AG09309 (cell line): ENCODE measurements around the gene BRPF1.

ENCODE experiments used
- DNase-seq: peaks from one replicate; pipeline ENCODE4 v3.0.0-alpha.2; 2010; ENCODE audit warnings: low read depth
- H3K4me3 ChIP-seq: 2 replicates; pipeline ENCODE4 v1.5.1; 2011; ENCODE audit warnings: mild to moderate bottlenecking, low read depth, low read length, moderate library complexity; ENCODE audit not compliant: control insufficient read depth
- TF ChIP-seq, protein P1 (sequence below): IDR thresholded peaks from 2 replicates; pipeline ENCODE4 v1.5.1; 2011; ENCODE audit warnings: mild to moderate bottlenecking, low read depth, low read length, inconsistent platforms; ENCODE audit not compliant: insufficient read depth, control insufficient read depth; ENCODE audit errors: missing control alignments

Gene BRPF1

DNA sequence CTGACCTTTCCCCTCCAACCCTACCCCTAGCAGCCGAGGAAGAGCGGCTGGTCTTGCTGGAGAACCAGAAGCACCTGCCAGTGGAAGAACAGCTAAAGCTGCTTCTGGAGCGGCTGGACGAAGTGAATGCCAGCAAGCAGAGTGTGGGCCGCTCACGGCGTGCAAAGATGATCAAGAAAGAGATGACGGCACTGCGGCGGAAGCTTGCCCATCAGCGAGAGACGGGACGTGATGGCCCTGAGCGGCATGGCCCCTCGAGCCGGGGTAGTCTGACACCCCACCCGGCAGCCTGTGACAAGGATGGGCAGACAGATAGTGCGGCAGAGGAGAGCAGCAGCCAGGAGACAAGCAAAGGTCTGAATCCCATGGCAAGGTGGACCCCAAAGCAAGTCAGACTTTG lies 12.0 kb downstream of the BRPF1 start:
- no peak for DNase-seq
- TF ChIP-seq, protein P1, sequence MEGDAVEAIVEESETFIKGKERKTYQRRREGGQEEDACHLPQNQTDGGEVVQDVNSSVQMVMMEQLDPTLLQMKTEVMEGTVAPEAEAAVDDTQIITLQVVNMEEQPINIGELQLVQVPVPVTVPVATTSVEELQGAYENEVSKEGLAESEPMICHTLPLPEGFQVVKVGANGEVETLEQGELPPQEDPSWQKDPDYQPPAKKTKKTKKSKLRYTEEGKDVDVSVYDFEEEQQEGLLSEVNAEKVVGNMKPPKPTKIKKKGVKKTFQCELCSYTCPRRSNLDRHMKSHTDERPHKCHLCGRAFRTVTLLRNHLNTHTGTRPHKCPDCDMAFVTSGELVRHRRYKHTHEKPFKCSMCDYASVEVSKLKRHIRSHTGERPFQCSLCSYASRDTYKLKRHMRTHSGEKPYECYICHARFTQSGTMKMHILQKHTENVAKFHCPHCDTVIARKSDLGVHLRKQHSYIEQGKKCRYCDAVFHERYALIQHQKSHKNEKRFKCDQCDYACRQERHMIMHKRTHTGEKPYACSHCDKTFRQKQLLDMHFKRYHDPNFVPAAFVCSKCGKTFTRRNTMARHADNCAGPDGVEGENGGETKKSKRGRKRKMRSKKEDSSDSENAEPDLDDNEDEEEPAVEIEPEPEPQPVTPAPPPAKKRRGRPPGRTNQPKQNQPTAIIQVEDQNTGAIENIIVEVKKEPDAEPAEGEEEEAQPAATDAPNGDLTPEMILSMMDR: no peak
- no peak overlapping the region for H3K4me3 ChIP-seq

DNA sequence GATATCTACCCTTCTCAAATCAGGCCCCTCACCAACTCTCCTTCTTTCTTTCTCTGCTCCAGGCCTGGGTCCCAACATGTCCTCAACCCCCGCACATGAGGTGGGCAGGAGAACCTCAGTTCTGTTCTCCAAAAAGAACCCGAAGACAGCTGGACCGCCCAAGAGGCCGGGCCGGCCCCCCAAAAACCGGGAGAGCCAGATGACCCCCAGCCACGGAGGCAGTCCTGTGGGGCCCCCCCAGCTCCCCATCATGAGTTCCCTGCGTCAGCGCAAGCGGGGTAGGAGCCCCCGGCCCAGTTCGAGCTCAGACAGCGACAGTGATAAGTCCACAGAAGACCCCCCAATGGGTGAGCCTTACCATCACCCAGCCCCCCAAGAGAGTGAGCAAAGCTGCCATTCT lies 12.6 kb downstream of the BRPF1 start:
- H3K4me3 ChIP-seq: no peak overlapping the region
- DNase-seq: no peak
- TF ChIP-seq, protein P1: no peak

DNA sequence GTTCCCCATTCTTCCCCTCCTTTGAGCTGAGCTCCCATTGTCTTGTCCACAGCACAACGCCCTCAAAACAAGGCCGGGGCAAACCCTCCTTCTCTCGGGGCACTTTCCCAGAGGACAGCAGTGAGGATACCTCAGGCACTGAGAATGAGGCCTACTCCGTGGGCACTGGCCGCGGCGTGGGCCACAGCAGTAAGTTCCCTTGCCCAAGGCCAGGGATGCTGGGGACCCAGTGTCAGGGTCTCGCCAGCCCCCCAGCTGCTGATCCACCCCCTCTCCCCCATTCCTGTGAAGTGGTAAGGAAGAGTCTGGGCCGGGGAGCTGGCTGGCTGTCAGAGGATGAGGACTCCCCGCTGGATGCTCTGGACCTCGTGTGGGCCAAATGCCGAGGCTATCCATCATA lies 14.0 kb downstream of the BRPF1 start:
- TF ChIP-seq, protein P1: no peak
- DNase-seq: no peak
- no peak overlapping the region for H3K4me3 ChIP-seq

DNA sequence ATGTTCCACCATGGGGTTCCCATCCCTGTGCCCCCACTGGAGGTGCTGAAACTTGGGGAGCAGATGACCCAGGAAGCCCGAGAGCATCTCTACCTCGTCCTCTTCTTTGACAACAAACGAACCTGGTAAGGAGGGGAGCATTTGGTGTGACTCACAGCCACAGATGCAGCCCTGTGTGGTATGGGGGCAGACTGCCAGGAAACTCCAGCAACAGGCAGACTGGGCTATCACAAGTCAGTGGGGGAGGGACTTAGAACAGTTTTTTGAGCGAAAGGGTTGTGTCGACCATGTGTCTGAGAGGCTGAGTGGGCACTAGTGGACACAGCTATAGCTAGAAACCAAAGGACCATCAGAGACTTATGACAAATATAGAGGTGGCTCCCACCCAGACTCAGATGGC lies 14.8 kb downstream of the BRPF1 start:
- peak; percentile 50 for DNase-seq
- no peak overlapping the region for H3K4me3 ChIP-seq

DNA sequence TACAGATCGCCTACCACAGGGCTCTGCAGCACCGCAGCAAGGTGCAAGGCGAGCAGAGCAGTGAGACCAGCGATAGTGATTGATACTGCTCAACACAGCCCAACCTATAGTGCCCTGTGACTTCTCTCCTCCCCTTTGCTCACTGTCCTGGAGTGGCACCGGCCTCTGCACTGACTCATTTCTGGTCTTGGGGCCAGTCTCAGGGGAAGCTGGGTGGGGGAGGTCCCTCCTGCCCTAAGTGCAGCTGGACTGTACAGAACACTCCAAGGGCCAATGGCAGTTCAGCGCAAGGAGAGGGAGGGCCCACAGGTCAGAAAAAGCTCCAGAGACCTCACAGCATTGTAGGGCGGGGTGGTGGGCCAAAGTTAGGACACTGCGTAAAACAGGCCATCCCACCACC lies 15.7 kb downstream of the BRPF1 start:
- DNase-seq: no peak
- TF ChIP-seq, protein P1: no peak
- H3K4me3 ChIP-seq: no peak overlapping the region

More for the DNA sequence above, 14.8 kb downstream of the BRPF1 start:
- TF ChIP-seq, protein P1: no peak

DNA sequence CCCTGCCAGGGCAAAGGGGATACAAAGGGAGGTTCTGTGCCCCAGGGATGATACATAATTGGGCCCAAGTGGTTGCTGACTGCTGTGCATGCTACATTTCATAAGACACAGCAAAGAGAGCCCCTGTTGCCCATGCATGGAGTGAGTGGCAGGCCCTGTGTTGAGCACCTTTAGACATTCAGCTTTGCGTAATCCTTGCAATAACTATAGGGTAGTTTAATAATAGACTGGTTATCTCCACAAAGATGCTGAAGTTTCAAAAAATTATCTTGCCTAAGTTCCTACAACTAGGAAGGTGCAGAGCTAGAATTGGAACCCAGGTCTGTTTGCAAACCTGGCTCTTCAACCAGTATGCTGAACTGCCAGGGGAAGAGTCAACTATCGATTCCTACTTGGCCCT lies 16.5 kb downstream of the BRPF1 start:
- no peak overlapping the region for H3K4me3 ChIP-seq
- DNase-seq: no peak

DNA sequence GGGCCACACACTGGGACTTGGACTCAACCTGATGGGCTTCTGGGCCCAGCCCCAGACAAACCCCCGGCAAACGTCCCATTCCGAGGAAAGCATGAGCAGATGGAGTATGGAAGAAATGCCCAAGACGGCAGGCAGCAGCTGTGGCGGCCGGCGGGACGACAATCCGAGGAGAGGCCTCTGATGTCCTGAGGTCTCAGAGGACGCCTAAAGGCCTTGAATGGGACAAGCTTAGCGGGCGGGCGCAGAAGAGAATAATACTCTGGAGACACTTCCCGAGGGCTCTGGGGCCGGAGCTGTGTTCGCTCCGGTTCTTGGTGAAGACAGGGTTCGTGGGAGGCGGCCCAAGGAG lies 17.7 kb downstream of the BRPF1 start:
- TF ChIP-seq, protein P1: no peak
- DNase-seq: no peak
- H3K4me3 ChIP-seq: peak overlapping the region; percentile 45

More for the DNA sequence above, 16.5 kb downstream of the BRPF1 start:
- TF ChIP-seq, protein P1: no peak
